Chondrocyte (in vitro differentiated cells): ENCODE results near the gene STAM2. TPM values are rescaled to one million over a fixed set of nuclear protein-coding genes. Genes with fewer than 3 reads are reported as not detected.
"Not testable (repeated sequence)": the region's sequence is repeated elsewhere in the genome, so short reads cannot be mapped to it uniquely, and the experiment has no call there.

ENCODE experiments used
- DNase-seq: peaks from one replicate; pipeline ENCODE4 v3.0.0; 2021; ENCODE audit warnings: mixed read lengths, low spot score
- H3K27ac Mint-ChIP-seq: one replicate; pipeline ENCODE4 v1.8.0; 2021; ENCODE audit warnings: mild to moderate bottlenecking, moderate library complexity, mixed read lengths; ENCODE audit not compliant: unreplicated experiment
- H3K27me3 Mint-ChIP-seq: 2 replicates; pipeline ENCODE4 v1.8.0; 2021; ENCODE audit warnings: low read depth, mixed read lengths
- H3K36me3 Mint-ChIP-seq: 2 replicates; pipeline ENCODE4 v1.8.0; 2021; ENCODE audit warnings: low read depth, mixed read lengths
- H3K4me1 Mint-ChIP-seq: 2 replicates; pipeline ENCODE4 v1.8.0; 2021; ENCODE audit warnings: low read depth, mild to moderate bottlenecking, mixed read lengths
- H3K4me3 Mint-ChIP-seq: one replicate; pipeline ENCODE4 v1.8.0; 2021; ENCODE audit warnings: mild to moderate bottlenecking, moderate library complexity, mixed read lengths; ENCODE audit not compliant: unreplicated experiment
- H3K9me3 Mint-ChIP-seq: 2 replicates; pipeline ENCODE4 v1.8.0; 2021; ENCODE audit warnings: low read depth, mixed read lengths
- total RNA-seq: library from RNA; stranded (reverse); gene quantifications from 3 replicates; pipeline ENCODE4 v1.2.1, GENCODE V29; 2021
- TF ChIP-seq, protein P1 (sequence below): fragments of 200-600 bp; sonication (generic); IDR thresholded peaks from 2 replicates; pipeline ENCODE4 v1.5.0; 2021; ENCODE audit warnings: antibody characterized with exemption, mild to moderate bottlenecking, moderate library complexity

Gene STAM2
- total RNA-seq, 1 donor from 2014 or later: 34.7 TPM

DNA sequence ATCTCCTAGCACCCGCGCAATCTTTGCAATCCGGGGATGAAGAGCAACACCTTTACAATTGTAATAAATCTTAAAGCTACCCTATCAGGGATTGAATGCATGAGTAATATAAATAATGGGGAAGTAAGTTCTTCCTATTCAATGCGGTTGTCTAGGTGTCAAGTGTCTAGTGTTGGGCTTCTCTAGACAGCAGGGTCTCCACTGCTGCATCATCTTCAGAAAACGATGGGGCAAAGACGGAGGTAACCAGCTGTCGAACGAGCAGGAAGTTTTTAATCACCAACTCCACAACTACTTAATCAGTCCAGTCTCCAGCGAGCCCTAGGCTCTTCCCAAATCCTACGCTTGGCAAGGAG is 573 bp downstream of the STAM2 start:
- H3K4me1 Mint-ChIP-seq: peaks cover 34% of the 10 kb centered on the region
- DNase-seq: no peak
- no peaks in the 10 kb centered on the region for H3K27me3 Mint-ChIP-seq

DNA sequence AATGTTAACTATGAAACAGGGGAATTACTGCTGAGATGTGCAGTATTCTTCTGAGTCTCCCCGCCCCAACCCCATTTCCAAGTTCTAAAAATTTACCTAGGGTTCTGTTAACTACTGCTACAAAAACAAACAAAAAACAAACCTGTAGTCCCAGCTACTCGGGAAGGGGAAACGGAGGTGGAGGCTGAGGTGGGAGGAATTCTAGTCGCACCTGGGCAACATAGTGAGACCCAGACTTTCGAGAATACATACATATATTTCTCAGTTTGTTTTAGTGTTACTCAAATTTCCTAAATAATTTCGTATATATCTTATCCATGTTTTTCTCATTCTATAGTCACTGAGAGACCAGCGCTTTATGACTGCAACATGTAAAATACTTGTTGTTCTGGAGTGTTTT is 989 bp downstream of the STAM2 start:
- no peaks in the 10 kb centered on the region for H3K36me3 Mint-ChIP-seq

More for the DNA sequence above, 573 bp downstream of the STAM2 start:
- TF ChIP-seq, protein P1, sequence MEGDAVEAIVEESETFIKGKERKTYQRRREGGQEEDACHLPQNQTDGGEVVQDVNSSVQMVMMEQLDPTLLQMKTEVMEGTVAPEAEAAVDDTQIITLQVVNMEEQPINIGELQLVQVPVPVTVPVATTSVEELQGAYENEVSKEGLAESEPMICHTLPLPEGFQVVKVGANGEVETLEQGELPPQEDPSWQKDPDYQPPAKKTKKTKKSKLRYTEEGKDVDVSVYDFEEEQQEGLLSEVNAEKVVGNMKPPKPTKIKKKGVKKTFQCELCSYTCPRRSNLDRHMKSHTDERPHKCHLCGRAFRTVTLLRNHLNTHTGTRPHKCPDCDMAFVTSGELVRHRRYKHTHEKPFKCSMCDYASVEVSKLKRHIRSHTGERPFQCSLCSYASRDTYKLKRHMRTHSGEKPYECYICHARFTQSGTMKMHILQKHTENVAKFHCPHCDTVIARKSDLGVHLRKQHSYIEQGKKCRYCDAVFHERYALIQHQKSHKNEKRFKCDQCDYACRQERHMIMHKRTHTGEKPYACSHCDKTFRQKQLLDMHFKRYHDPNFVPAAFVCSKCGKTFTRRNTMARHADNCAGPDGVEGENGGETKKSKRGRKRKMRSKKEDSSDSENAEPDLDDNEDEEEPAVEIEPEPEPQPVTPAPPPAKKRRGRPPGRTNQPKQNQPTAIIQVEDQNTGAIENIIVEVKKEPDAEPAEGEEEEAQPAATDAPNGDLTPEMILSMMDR: no peak
- Mint-ChIP-seq H3K9me3 (no peaks in the 10 kb centered on the region), H3K27ac (peak overlapping the region; percentile 100), H3K36me3 (no peaks in the 10 kb centered on the region), H3K4me3 (peak overlapping the region; percentile 94)

DNA sequence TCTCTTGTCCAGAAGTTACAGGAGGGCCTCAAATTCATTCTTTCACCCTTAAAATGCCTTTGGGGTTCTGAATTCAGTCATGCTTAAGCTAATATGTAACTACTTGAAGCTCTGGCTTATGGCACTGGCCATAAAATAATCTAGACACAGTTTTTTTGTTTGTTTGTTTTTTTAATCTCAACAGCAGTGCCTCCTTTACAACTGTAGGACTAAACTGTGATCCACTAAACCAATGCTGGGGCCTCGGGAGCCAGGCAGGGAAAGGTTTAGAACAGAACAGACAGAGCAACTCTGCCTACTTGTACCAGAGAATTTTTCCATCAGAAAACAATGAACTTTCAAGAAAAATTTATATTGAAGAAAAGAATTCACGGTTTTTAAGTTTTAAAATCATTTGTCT is 1.7 kb downstream of the STAM2 start:
- DNase-seq: no peak
- Mint-ChIP-seq H3K27me3 (no peaks in the 10 kb centered on the region), H3K27ac (no peak overlapping the region), H3K4me3 (no peak overlapping the region), H3K4me1 (peaks cover 39% of the 10 kb centered on the region), H3K9me3 (no peaks in the 10 kb centered on the region), H3K36me3 (no peaks in the 10 kb centered on the region)
- TF ChIP-seq, protein P1: no peak

More for the DNA sequence above, 989 bp downstream of the STAM2 start:
- peaks cover 35% of the 10 kb centered on the region for H3K4me1 Mint-ChIP-seq
- H3K9me3 Mint-ChIP-seq: no peaks in the 10 kb centered on the region
- H3K27ac Mint-ChIP-seq: peak overlapping the region; percentile 100
- TF ChIP-seq, protein P1: no peak
- H3K4me3 Mint-ChIP-seq: peak overlapping the region; percentile 94
- DNase-seq: no peak
- H3K27me3 Mint-ChIP-seq: no peaks in the 10 kb centered on the region

DNA sequence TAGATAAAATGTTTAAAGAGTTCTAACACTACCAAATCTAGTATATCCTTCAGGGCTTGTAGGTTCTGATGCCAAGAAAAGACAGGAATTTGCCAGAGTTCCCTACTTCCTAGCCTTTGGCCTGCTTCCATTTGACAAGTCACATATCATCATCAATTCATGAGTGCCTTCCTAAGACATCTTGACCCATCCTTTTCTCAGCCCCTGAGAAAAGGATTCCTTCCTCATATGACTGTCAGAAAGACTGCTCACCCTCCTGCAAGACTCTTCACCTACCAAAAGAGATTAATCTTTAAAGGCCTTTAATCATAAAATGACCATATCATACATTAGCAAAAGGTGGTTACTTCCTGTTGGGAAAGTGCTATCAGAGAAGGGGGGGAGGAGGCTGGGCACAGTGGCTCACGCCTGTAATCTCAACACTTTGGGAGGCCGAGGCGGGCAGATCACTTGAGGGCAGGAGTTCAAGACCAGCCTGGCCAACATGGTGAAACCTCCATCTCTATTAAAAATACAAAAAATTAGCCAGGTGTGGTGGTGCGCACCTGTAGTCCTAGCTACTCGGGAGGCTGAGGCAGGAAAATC is 3.3 kb downstream of the STAM2 start:
- H3K4me3 Mint-ChIP-seq, H3K27me3 Mint-ChIP-seq: not testable (repeated sequence)

DNA sequence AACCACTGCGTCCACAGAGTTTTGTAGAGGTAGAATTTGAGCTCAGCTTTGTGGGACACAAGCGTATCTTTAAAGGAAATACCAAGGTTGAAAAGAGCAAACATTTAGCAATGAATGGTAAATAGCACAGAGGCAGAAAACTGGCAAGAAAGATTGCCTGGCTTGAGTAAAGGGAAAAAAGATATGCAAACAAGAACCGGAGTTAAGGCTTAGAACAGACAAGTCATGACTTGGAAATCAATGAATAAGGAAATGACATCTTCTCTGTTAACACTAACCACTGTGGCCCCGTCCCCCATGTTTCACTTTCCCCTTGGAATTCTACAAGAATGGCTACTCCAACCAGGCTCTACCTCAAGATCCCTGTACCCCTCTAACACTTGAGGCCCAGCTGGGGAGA is 3.8 kb downstream of the STAM2 start:
- H3K4me3 Mint-ChIP-seq: peak overlapping the region; percentile 13

More for the DNA sequence above, 3.3 kb downstream of the STAM2 start:
- not testable (repeated sequence) for H3K36me3 Mint-ChIP-seq, H3K9me3 Mint-ChIP-seq, DNase-seq
- Mint-ChIP-seq H3K4me1 (peaks cover 41% of the 10 kb centered on the region), H3K27ac (peak overlapping the region; percentile 74)

DNA sequence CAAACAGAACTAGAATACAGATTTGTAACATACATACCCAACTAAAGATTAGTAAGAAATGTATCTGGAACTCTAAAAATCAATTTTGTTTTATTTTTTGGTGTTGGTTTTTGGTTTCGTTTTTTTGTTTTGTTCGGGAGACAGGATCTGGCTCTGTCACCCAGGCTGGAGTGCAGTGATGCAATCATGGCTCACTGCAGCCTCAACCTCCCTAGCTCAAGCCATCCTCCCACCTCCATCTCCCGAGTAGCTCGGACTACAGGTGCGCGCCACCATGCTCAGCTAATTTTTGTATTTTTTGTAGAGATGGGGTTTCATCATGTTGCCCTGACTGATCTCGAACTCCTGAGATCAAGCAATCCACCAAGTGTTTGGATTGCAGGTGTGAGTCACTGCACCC is 6.4 kb downstream of the STAM2 start:
- H3K4me1 Mint-ChIP-seq: peaks cover 52% of the 10 kb centered on the region
- H3K27me3 Mint-ChIP-seq, DNase-seq, H3K27ac Mint-ChIP-seq, H3K9me3 Mint-ChIP-seq, H3K36me3 Mint-ChIP-seq, H3K4me3 Mint-ChIP-seq: not testable (repeated sequence)

More for the DNA sequence above, 3.8 kb downstream of the STAM2 start:
- no peaks in the 10 kb centered on the region for H3K36me3 Mint-ChIP-seq
- H3K27ac Mint-ChIP-seq: peak overlapping the region; percentile 74
- no peak for DNase-seq
- TF ChIP-seq, protein P1: no peak
- H3K9me3 Mint-ChIP-seq: no peaks in the 10 kb centered on the region
- H3K27me3 Mint-ChIP-seq: no peaks in the 10 kb centered on the region
- H3K4me1 Mint-ChIP-seq: peaks cover 47% of the 10 kb centered on the region

DNA sequence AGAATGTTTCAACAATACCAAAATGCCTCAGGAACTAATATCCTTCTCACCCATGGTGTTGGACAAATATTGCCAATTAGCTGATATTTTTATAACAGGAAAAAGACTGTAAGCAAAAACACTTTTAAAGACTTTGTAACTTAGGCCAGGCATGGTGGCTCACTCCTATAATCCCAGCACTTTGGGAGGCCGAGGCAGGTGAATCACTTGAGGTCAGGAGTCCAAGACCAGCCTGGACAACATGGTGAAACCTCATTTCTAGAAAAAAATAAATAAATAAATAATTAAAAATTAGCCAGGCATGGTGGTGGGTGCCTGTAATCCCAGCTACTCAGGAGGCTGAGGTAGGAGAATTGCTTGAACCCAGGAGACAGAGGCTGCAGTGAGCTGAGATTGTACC is 8.1 kb downstream of the STAM2 start:
- H3K4me3 Mint-ChIP-seq, H3K9me3 Mint-ChIP-seq, H3K27ac Mint-ChIP-seq, H3K36me3 Mint-ChIP-seq, DNase-seq, H3K27me3 Mint-ChIP-seq: not testable (repeated sequence)
- peaks cover 44% of the 10 kb centered on the region for H3K4me1 Mint-ChIP-seq
